ACC112 (cell line): Measurements from ENCODE around the gene PLA2G2F.

ENCODE experiments used
- H2AFZ ChIP-seq: fragments of 200-600 bp; sonication (generic); one replicate; pipeline ENCODE4 v1.6.0; 2017; ENCODE audit warnings: antibody characterized with exemption, low read length; ENCODE audit not compliant: unreplicated experiment
- H3K27ac ChIP-seq: fragments of 200-600 bp; sonication (generic); 2 replicates; pipeline ENCODE4 v1.5.1; 2014; ENCODE audit warnings: low read depth, mild to moderate bottlenecking, antibody characterized with exemption, low read length, moderate library complexity
- H3K27me3 ChIP-seq: fragments of 200-600 bp; sonication (generic); 2 replicates; pipeline ENCODE4 v1.6.1; 2014; ENCODE audit warnings: mild to moderate bottlenecking, antibody characterized with exemption, low read length, moderate library complexity, mixed read lengths; ENCODE audit not compliant: insufficient read depth
- H3K36me3 ChIP-seq: fragments of 200-600 bp; sonication (generic); 2 replicates; pipeline ENCODE4 v1.6.1; 2016; ENCODE audit warnings: mild to moderate bottlenecking, antibody characterized with exemption, low read length, moderate library complexity, mixed read lengths; ENCODE audit not compliant: insufficient read depth
- H3K4me1 ChIP-seq: fragments of 200-600 bp; sonication (generic); one replicate; pipeline ENCODE4 v1.6.1; 2016; ENCODE audit warnings: low read length, mixed read lengths; ENCODE audit not compliant: insufficient read depth, unreplicated experiment, control insufficient read depth
- H3K4me3 ChIP-seq: fragments of 200-600 bp; sonication (generic); 2 replicates; pipeline ENCODE4 v1.5.1; 2014; ENCODE audit warnings: mild to moderate bottlenecking, low read depth, low read length
- H3K79me2 ChIP-seq: fragments of 200-600 bp; sonication (generic); one replicate; pipeline ENCODE4 v1.6.0; 2016; ENCODE audit warnings: low read length; ENCODE audit not compliant: control insufficient read depth, unreplicated experiment, insufficient read depth

PLA2G2F gene, protein sequence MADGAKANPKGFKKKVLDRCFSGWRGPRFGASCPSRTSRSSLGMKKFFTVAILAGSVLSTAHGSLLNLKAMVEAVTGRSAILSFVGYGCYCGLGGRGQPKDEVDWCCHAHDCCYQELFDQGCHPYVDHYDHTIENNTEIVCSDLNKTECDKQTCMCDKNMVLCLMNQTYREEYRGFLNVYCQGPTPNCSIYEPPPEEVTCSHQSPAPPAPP

DNA sequence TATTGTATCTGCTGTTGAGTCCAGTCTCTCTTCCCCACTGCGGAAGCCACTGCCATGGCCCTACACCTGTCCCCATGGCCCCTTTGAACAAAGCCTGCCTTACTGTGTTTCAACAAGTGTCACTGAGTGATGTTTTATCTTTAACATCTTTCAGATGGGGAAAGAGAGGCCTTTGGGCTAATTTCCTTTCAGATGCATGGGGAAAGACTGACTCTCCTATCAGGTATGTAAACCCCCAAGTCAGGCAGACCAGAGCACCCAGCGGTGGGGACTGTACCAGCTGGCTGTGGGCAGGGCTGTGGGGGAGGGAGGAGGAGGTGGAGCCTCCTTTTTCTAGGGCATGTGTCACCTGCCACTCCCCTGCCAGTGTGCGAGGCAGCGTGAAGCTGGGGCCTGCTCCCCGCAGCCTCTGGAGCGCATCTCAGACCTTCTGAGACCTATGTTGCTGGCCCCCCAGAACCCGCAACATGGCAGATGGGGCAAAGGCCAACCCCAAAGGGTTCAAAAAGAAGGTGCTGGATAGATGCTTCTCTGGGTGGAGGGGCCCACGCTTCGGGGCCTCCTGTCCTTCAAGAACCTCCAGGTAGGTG, at the start of gene PLA2G2F:
Gene PLA2G2F (plus strand): TSS at position 363 of the 590 bp plus-strand sequence. CDS start 105 bp downstream, at position 468.
- H3K79me2 ChIP-seq: no peaks in the 10 kb centered on the region
- H3K27me3 ChIP-seq: peaks cover 33% of the 10 kb centered on the region
- no peaks in the 10 kb centered on the region for H3K4me1 ChIP-seq
- no peak within 1 kb of the TSS for H3K27ac ChIP-seq
- H3K36me3 ChIP-seq: no peaks in the 10 kb centered on the region
- no peak within 1 kb of the TSS for H2AFZ ChIP-seq
- no peak within 1 kb of the TSS for H3K4me3 ChIP-seq

DNA sequence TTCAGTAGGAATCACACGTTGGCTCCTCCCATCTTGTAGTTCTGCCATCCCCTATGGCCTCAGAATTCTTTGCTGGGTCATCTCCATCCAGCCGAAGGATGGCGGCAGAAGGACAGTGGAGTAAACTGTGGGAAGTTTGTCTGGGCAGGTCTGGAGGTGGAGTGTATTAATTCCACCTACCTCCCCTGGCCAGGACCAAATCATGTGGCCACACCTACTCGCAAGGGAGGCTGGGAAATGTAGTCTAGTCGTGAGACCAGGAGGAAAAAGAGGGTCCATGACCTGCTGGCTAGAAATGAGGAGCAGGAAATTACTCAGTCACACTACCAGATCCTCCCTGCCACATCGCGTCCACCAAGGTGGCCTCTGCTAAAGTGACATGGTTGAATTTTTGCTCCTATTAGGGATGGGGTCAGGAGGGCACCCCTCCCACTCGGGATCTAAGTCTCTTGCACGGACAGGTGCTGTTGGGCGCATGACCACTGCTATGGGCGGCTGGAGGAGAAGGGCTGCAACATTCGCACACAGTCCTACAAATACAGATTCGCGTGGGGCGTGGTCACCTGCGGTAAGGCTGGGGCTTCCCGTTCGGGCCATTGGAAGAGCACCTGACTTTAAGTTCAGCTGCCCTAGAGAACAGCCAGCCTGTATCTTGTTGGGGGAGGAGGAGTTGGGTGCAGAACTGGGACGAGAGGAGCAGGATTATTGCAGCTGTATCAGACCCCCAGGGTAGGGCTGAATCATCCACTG, 49.6 kb upstream of the PLA2G2F start:
- H3K79me2 ChIP-seq: no peaks in the 10 kb centered on the region
- H3K4me3 ChIP-seq: no peak overlapping the region
- peaks cover 41% of the 10 kb centered on the region for H3K27me3 ChIP-seq
- H3K27ac ChIP-seq: no peak overlapping the region
- H2AFZ ChIP-seq: no peak overlapping the region
- H3K36me3 ChIP-seq: no peaks in the 10 kb centered on the region
- no peaks in the 10 kb centered on the region for H3K4me1 ChIP-seq

DNA sequence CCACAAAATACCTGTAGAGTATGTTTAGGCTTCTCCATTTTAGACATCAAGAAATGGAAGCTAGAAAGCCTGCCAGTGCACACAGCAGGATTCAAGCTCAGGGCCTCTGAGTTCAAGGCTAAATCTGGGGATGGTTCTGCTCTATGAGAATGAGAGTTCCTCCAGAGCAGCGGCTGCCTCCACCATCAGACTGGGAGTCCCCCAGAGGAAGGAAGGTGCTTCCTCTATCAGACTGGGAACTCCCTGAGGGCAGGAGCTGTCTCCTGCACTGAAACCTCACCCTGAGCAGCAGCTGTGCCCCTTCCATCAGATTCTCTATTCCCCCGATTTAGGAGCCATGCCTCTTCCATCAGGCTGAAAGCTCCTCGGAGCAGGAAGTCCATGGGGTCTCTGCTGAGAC, 49.0 kb upstream of the PLA2G2F start:
- no peaks in the 10 kb centered on the region for H3K79me2 ChIP-seq
- peaks cover 45% of the 10 kb centered on the region for H3K27me3 ChIP-seq
- H3K27ac ChIP-seq: no peak overlapping the region
- H3K4me1 ChIP-seq: no peaks in the 10 kb centered on the region
- H2AFZ ChIP-seq: no peak overlapping the region
- H3K4me3 ChIP-seq: no peak overlapping the region
- no peaks in the 10 kb centered on the region for H3K36me3 ChIP-seq

DNA sequence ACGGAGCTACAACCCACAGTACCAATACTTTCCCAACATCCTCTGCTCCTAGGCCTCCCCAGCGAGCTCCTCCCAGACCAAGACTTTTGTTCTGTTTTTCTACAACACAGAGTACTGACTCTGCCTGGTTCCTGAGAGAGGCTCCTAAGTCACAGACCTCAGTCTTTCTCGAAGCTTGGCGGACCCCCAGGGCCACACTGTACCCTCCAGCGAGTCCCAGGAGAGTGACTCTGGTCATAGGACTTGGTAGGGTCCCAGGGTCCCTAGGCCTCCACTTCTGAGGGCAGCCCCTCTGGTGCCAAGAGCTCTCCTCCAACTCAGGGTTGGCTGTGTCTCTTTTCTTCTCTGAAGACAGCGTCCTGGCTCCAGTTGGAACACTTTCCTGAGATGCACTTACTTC, 48.5 kb upstream of the PLA2G2F start:
- Histone ChIP-seq H2AFZ (no peak overlapping the region), H3K27me3 (peaks cover 50% of the 10 kb centered on the region)

DNA sequence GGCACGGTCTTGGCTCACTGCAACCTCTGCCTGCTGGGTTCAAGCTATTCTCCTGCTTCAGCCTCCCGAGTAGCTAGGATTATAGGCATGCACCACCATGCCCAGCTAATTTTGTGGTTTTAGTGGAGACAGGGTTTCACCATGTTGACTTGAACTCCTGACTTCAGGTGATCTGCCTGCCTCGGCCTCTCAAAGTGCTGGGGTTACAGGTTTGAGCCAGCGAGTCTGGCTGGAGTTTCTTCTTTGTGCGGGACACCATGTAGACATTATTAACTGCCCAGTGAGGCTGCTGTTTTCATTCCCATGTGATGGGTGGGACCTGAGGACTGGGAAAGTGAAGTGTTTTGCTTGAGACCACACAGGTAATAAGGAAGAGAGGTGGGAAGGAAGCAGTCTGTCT, 45.8 kb upstream of the PLA2G2F start:
- H3K4me3 ChIP-seq: no peak overlapping the region
- H2AFZ ChIP-seq: no peak overlapping the region
- no peaks in the 10 kb centered on the region for H3K36me3 ChIP-seq
- H3K27me3 ChIP-seq: peaks cover 63% of the 10 kb centered on the region
- no peaks in the 10 kb centered on the region for H3K4me1 ChIP-seq
- H3K27ac ChIP-seq: no peak overlapping the region
- no peaks in the 10 kb centered on the region for H3K79me2 ChIP-seq

More for the DNA sequence above, 48.5 kb upstream of the PLA2G2F start:
- H3K4me3 ChIP-seq: no peak overlapping the region
- H3K79me2 ChIP-seq: no peaks in the 10 kb centered on the region
- H3K27ac ChIP-seq: no peak overlapping the region
- no peaks in the 10 kb centered on the region for H3K36me3 ChIP-seq
- H3K4me1 ChIP-seq: no peaks in the 10 kb centered on the region

DNA sequence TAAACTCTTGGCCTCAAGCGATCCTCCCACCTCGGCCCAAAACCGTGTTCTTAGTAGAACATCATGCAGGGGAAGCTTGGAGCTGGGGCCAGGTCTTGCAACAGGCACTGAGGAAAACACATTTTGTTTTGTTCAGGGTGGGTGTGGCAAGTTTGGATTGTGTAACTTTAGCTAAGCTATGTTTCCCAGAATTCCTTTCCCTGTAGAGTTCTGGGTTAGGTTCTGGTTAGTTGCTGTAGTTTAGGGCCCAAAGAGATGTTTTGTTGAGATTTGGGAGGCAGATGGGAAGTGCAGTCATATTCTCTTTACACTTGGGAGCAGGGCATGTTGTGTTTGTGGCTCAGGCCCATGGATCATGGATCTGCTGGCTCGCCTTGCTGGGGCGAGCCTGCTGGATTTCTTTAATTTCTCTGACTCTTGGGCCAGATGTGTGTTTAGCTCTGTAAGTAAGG, 45.2 kb upstream of the PLA2G2F start:
- Histone ChIP-seq H3K79me2 (no peaks in the 10 kb centered on the region), H3K36me3 (no peaks in the 10 kb centered on the region), H3K27me3 (peaks cover 63% of the 10 kb centered on the region), H3K27ac (no peak overlapping the region), H3K4me3 (no peak overlapping the region), H3K4me1 (no peaks in the 10 kb centered on the region), H2AFZ (no peak overlapping the region)

DNA sequence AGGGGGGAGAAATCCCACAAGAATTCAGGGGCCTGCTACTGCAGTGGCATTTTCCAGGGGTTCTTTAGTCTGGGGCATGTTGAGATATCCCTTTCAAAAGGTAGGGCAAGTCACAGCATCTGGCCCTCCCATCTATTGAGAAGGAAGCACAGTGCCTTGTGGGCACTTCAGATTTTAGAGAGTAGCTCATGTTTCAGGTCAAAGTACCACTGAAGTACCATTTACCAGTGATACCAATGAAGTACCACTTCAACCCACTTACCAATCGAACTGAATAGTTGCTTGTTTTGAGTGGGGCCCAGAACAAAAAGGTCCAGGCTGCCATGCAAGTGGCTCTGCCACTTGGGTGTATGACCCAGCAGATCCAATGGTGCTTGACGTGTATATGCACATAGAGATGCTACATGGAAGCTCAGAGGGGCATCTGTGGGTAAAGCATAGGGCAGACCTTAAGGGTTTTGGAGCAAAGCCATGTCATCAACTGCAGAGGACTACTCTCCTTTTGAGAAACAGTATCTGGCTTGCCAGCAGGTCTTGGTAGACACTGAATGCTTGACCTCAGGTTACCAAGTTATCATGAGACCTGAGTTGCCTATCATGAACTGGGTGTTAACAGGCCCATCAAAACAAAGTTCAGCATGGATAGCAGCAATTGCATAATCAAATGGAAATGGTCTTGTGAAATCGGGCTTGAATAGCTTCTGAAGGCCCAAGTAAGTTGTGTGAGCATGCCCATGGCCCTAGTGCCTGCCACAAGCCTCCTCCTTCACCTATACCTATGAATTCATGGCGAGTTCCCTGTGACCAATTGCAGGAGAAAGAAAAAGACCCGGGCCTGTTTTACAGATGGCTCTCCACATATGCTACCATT, 43.3 kb upstream of the PLA2G2F start:
- H3K79me2 ChIP-seq: no peaks in the 10 kb centered on the region
- H3K27me3 ChIP-seq: peaks cover 55% of the 10 kb centered on the region
- H3K27ac ChIP-seq: no peak overlapping the region
- no peak overlapping the region for H3K4me3 ChIP-seq
- no peak overlapping the region for H2AFZ ChIP-seq
- H3K36me3 ChIP-seq: no peaks in the 10 kb centered on the region
- no peaks in the 10 kb centered on the region for H3K4me1 ChIP-seq

DNA sequence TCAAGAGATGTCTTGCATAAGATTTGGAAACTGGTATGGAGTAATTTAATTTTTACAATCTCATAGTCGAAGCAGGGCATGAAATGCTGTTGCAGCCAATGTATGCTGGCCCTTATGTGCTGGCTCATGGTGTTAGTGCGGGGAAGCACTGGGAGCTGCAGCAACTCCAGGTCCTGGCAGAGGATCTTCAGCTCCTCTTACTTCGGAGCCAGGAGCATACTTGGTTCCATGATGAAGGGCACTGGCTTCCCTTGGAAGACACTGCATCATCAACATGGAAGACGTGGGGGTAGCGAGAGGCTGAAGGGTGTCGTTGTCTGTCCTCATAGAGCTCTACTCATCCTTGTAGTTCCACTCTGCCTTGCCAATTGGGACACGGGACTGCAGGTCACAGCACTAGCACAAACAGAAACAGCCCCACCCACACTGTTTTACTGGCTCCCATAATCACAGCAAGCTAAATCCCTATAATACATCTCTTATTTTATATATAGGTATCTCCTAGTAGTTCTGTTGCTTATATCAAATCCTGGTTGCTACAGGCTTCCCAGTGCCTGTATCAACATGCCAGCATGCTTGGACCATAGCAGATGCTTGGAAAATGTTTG, 42.2 kb upstream of the PLA2G2F start:
- no peaks in the 10 kb centered on the region for H3K4me1 ChIP-seq
- no peak overlapping the region for H3K27ac ChIP-seq
- H3K36me3 ChIP-seq: no peaks in the 10 kb centered on the region
- H2AFZ ChIP-seq: no peak overlapping the region
- H3K4me3 ChIP-seq: no peak overlapping the region
- H3K79me2 ChIP-seq: no peaks in the 10 kb centered on the region
- H3K27me3 ChIP-seq: peaks cover 44% of the 10 kb centered on the region

DNA sequence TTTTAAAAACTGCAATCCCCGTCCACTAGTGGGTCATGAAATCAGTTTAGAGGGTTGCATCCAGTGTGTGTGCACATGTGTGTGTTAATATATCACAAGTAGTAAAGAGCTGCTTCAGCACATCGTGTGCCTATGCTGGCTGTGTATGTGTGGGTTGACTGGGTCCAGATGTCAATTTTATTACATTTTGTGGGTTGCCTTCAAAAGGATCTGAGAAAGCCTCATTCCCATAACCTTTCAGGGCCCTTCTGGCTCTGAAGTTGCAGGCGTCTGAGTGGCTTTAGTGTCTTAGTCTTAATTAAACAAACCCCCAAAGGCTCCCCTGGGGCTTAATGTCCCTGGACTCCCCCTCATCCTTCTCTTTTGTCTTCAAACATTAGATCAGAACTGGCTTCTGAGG, 39.6 kb upstream of the PLA2G2F start:
- Histone ChIP-seq H3K27me3 (peaks cover 22% of the 10 kb centered on the region; the same call in 1 of the 2 replicates), H3K36me3 (no peaks in the 10 kb centered on the region), H2AFZ (no peak overlapping the region), H3K4me3 (no peak overlapping the region), H3K79me2 (no peaks in the 10 kb centered on the region), H3K4me1 (peaks cover 9% of the 10 kb centered on the region), H3K27ac (no peak overlapping the region)
